HG03095 (cell line): Measurements from ENCODE around the gene FRG2.
"Not testable (repeated sequence)": the region's sequence is repeated elsewhere in the genome, so short reads cannot be mapped to it uniquely, and the experiment has no call there.

ENCODE experiments used
- ATAC-seq: cut with Tn5 transposase; IDR thresholded peaks from one replicate; pipeline ENCODE4 v1.9.1; 2021; ENCODE audit warnings: moderate library complexity; ENCODE audit not compliant: unreplicated experiment

Gene FRG2

GRCh38 chr4:190016369-190017289, 10.4 kb downstream of the FRG2 start:
- no peak for ATAC-seq

- ATAC-seq, result no peak
Observed at GRCh38 chr4:190015538-190016368, 11.3 kb downstream of the FRG2 start.

GRCh38 chr4:190014771-190015537, 12.1 kb downstream of the FRG2 start:
- no peak for ATAC-seq

GRCh38 chr4:189989941-189990340, 37.1 kb downstream of the FRG2 start:
- not testable (repeated sequence) for ATAC-seq

- no peak for ATAC-seq
Observed at GRCh38 chr4:189988877-189989431, 38.1 kb downstream of the FRG2 start.

- not testable (repeated sequence) for ATAC-seq
Observed at GRCh38 chr4:189985651-189986243, 41.3 kb downstream of the FRG2 start.

GRCh38 chr4:189984661-189985060, 42.4 kb downstream of the FRG2 start:
- ATAC-seq, result not testable (repeated sequence)

- not testable (repeated sequence) for ATAC-seq
Observed at GRCh38 chr4:189983916-189984526, 43.0 kb downstream of the FRG2 start.

GRCh38 chr4:189981970-189982369, 45.1 kb downstream of the FRG2 start:
- ATAC-seq, result no peak

- not testable (repeated sequence) for ATAC-seq
Observed at GRCh38 chr4:189980292-189980691, 46.8 kb downstream of the FRG2 start.

GRCh38 chr4:189979196-189980047, 47.6 kb downstream of the FRG2 start:
- no peak for ATAC-seq
